Stomach (tissue), 4 donors: ENCODE measurements around the gene INSR.

Source experiments
- EP300 ChIP-seq: sonication (generic); formaldehyde crosslinking; IDR thresholded peaks from one replicate; pipeline ENCODE4 v1.6.1; 2017; ENCODE audit warnings: antibody characterized with exemption
- POLR2A ChIP-seq, 4 donors: fragments of 450-650 bp; IDR thresholded peaks; one replicate each; pipeline ENCODE4 v1.6.1; 2016; ENCODE audit warnings: antibody characterized with exemption in 4 of 4, control low read depth in 2 of 4, mild to moderate bottlenecking in 1 of 4, moderate library complexity in 1 of 4
- POLR2AphosphoS5 ChIP-seq, 3 donors: sonication (generic); formaldehyde crosslinking; IDR thresholded peaks; one replicate each; pipeline ENCODE4 v1.6.1; 2016; ENCODE audit warnings: antibody characterized with exemption in 3 of 3
- TF ChIP-seq, protein P1 (sequence below), 7 experiments: fragments of 450-650 bp in 4 of 7; fragments of 200-600 bp in 3 of 7; sonication (generic) in 3 of 7; IDR thresholded peaks; one replicate each; pipeline ENCODE4 v1.5.1; 2016 to 2019; ENCODE audit warnings: antibody characterized with exemption in 7 of 7, control low read depth in 2 of 7, mild to moderate bottlenecking in 1 of 7

DNA sequence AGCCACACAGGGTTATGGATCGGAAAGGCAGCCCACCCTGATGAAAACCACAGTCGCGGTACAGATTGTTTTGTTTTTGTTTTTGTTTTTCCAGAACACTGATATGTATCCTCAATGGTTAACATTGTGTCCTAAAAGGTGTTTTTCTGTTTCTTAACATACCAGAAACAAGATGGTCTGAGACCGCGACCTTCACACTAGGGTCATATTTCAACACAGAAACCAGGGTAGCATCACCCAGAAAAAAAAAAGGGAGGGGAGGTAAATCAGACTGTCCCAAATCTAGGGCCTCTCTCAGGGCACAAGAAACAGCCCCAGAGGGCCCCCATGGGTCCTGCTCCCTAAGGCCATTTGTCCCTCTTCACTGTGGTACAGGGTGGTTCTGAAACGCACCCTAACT lies 66.5 kb downstream of the INSR start:
- TF ChIP-seq, protein P1, sequence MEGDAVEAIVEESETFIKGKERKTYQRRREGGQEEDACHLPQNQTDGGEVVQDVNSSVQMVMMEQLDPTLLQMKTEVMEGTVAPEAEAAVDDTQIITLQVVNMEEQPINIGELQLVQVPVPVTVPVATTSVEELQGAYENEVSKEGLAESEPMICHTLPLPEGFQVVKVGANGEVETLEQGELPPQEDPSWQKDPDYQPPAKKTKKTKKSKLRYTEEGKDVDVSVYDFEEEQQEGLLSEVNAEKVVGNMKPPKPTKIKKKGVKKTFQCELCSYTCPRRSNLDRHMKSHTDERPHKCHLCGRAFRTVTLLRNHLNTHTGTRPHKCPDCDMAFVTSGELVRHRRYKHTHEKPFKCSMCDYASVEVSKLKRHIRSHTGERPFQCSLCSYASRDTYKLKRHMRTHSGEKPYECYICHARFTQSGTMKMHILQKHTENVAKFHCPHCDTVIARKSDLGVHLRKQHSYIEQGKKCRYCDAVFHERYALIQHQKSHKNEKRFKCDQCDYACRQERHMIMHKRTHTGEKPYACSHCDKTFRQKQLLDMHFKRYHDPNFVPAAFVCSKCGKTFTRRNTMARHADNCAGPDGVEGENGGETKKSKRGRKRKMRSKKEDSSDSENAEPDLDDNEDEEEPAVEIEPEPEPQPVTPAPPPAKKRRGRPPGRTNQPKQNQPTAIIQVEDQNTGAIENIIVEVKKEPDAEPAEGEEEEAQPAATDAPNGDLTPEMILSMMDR (IDR thresholded peaks at IDR 0.05): no peak
- TF ChIP-seq POLR2AphosphoS5 (IDR thresholded peaks at IDR 0.05): no peak
- TF ChIP-seq EP300: no peak
- TF ChIP-seq POLR2A (IDR thresholded peaks at IDR 0.05): no peak
